Esophagus squamous epithelium (tissue), 5 donors: ENCODE measurements around the gene ASCL5. TPM values are rescaled to one million over a fixed set of nuclear protein-coding genes. Genes with fewer than 3 reads are reported as not detected.

Source experiments
- DNase-seq: peaks from one replicate; lab custom pipeline; 2025; lab: John Stamatoyannopoulos, UW
- H3K27ac ChIP-seq, 4 donors: fragments of 200-600 bp; sonication (generic); one replicate each; pipeline ENCODE4 v1.5.1; 2016 to 2019; ENCODE audit warnings: mild to moderate bottlenecking in 1 of 4
- H3K27me3 ChIP-seq, 4 donors: fragments of 200-600 bp; sonication (generic); 1 replicate in 3 of 4; 2 replicates in 1 of 4; pipeline versions ENCODE4 v1.5.1 to v1.6.0; 2017 to 2021; ENCODE audit warnings: antibody characterized with exemption in 1 of 4
- H3K36me3 ChIP-seq, 3 donors: fragments of 200-600 bp; sonication (generic); one replicate each; pipeline ENCODE4 v1.5.1; 2016 to 2019
- H3K4me1 ChIP-seq, 3 donors: fragments of 200-600 bp; sonication (generic); one replicate each; pipeline ENCODE4 v1.5.1; 2017 to 2019
- H3K4me3 ChIP-seq, 4 donors: fragments of 200-600 bp; sonication (generic); 1 replicate in 3 of 4; 2 replicates in 1 of 4; pipeline ENCODE4 v1.5.1; 2016 to 2019; ENCODE audit warnings: mild to moderate bottlenecking in 2 of 4, moderate library complexity in 1 of 4
- H3K9me3 ChIP-seq, 3 donors: fragments of 200-600 bp; sonication (generic); one replicate each; pipeline ENCODE4 v1.5.1; 2016 to 2019
- POLR2A ChIP-seq, 4 donors: fragments of 450-650 bp; IDR thresholded peaks; one replicate each; pipeline ENCODE4 v1.6.1; 2017; ENCODE audit warnings: antibody characterized with exemption in 4 of 4, mild to moderate bottlenecking in 4 of 4, moderate library complexity in 3 of 4
- WGBS, 2 donors: methylation state at CpG; one replicate each; pipeline ENCODE4 v1.1.5; 2018; 5-methylcytosine and 5-hydroxymethylcytosine counted together
- intact Hi-C: fragments of 100-400 bp; cut with DNase I; formaldehyde crosslinking; loops from one replicate; pipeline ENCODE4 v1.15.0; 2022
- total RNA-seq, 4 donors: library from RNA; depleted of rRNA; stranded (reverse); fragments of >200 nt; gene quantifications; one replicate each; pipeline ENCODE4 v1.1.0, GENCODE V29; 2016
- TF ChIP-seq, protein P1 (sequence below), 6 experiments: fragments of 450-650 bp in 4 of 6; fragments of 200-600 bp in 2 of 6; sonication (generic) in 2 of 6; IDR thresholded peaks; one replicate each; pipeline ENCODE4 v1.5.1; 2016 to 2019; ENCODE audit warnings: antibody characterized with exemption in 6 of 6, mild to moderate bottlenecking in 4 of 6, moderate library complexity in 4 of 6
- donor health status: DM: yes; HTN: yes; CAD: no.

ASCL5 gene
- total RNA-seq, 4 donors from 2014 or later: not detected

DNA sequence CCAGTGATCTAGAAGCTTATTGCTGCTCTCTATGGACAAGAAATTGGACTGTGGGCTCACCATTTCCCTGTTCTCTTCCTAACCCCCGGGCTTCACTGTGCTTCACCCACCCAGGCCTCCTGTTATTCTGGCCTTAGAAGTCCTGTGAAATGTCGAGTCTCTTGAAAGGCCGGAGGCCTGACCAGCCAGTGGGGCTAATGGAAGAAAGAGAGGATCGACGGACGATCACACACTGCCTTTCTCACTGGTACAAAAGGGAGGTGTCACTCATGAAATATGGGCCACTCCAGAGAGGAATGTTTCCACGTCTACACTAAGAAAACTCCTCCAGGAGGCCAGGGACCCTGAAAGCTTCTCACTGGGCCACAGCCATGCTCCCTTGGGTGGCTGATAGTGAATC, 50.9 kb downstream of the ASCL5 start:
- no peak for DNase-seq
- TF ChIP-seq, protein P1, sequence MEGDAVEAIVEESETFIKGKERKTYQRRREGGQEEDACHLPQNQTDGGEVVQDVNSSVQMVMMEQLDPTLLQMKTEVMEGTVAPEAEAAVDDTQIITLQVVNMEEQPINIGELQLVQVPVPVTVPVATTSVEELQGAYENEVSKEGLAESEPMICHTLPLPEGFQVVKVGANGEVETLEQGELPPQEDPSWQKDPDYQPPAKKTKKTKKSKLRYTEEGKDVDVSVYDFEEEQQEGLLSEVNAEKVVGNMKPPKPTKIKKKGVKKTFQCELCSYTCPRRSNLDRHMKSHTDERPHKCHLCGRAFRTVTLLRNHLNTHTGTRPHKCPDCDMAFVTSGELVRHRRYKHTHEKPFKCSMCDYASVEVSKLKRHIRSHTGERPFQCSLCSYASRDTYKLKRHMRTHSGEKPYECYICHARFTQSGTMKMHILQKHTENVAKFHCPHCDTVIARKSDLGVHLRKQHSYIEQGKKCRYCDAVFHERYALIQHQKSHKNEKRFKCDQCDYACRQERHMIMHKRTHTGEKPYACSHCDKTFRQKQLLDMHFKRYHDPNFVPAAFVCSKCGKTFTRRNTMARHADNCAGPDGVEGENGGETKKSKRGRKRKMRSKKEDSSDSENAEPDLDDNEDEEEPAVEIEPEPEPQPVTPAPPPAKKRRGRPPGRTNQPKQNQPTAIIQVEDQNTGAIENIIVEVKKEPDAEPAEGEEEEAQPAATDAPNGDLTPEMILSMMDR (IDR thresholded peaks at IDR 0.05): no peak
- Histone ChIP-seq H3K27me3 (peaks cover 0 to 8% (median 0%) of the 10 kb centered on the region in 4 donors), H3K36me3 (no peaks in the 10 kb centered on the region), H3K4me3 (no peak overlapping the region), H3K9me3 (no peaks in the 10 kb centered on the region), H3K4me1 (no peaks in the 10 kb centered on the region), H3K27ac (no peak overlapping the region)
- 78 to 82% methylated on average over 7 of the region's 7 CpGs for WGBS, 2 donors
- intact Hi-C loops: no loop called here

DNA sequence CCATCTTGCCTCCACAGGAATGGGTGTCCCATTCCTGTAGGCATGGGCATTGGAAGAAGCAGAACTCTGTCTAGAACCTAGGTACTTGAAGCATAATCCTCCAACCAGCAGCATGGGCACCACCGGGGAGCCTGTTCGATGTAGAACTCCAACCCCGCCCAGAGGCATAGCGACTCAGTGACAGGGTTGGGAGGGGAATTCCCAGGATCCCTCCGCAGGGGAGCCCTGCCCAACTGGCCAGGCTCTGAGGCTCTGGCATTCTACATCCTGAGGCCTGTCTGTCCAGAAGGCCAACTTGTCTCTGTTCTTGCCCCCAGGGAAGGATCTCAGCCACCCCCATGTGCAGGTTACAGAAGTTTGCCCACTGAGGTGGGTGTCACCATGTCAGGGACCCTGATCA, 53.0 kb downstream of the ASCL5 start:
- intact Hi-C loops: no loop called here

DNA sequence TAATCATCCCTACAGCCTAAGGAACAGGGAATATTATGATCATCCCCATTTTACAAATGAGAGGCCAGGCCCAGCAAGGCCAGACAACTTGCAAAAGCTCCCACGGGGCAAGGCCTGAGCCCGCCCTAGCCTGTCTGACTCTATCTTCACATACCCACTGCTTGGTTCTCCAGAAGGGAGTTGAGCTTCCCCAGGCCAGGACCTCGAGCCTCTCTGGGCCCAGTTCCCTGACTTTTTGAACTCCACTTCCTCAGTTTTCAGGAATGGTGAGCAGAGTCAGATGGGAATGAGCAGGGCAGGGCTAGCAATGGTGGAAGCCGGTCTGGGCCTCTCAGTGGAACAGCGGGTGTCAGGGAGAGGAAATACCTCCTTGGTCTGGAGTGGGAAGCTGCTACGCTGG, 54.1 kb downstream of the ASCL5 start:
- TF ChIP-seq, protein P1 (IDR thresholded peaks at IDR 0.05): no peak
- no peak for TF ChIP-seq POLR2A (IDR thresholded peaks at IDR 0.05)
- no peak for DNase-seq
- WGBS, 2 donors: 70 to 100% methylated on average over 2 to 3 of the region's 6 CpGs

More for the DNA sequence above, 53.0 kb downstream of the ASCL5 start:
- H3K4me1 ChIP-seq: no peaks in the 10 kb centered on the region
- H3K4me3 ChIP-seq: no peak overlapping the region
- no peak overlapping the region for H3K27ac ChIP-seq
- DNase-seq: no peak
- no CpG with 5 or more reads among the region's 5 CpGs for WGBS, 2 donors
- H3K9me3 ChIP-seq: no peaks in the 10 kb centered on the region
- H3K27me3 ChIP-seq: peaks cover 0 to 23% (median 0%) of the 10 kb centered on the region in 4 donors
- H3K36me3 ChIP-seq: no peaks in the 10 kb centered on the region
- TF ChIP-seq POLR2A (IDR thresholded peaks at IDR 0.05): no peak
- TF ChIP-seq, protein P1 (IDR thresholded peaks at IDR 0.05): no peak

DNA sequence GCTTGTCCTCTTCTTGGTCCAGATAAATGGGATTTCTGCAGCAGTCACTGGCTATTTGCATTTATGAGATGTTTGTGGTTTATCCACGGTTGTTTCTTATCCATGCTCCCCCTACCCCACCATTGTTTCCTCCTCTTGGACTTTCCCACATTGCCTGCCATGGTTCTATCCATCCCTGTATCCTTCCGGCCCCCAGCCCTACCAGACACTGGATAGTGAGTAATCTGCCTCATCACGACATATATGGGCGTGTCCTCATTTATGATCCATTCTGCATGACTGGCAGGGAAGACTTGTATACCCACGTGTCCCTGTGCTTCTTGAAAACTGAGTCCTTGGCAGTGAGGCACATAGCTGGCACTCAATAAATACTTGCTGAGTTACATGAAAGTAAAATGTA, 54.8 kb downstream of the ASCL5 start:
- H3K4me1 ChIP-seq: no peaks in the 10 kb centered on the region
- no peaks in the 10 kb centered on the region for H3K9me3 ChIP-seq
- DNase-seq: no peak
- intact Hi-C loops: no loop called here
- 62% methylated on average over 5 of the region's 5 CpGs for WGBS, 2 donors
- TF ChIP-seq, protein P1 (IDR thresholded peaks at IDR 0.05): no peak
- TF ChIP-seq POLR2A (IDR thresholded peaks at IDR 0.05): no peak
- H3K27me3 ChIP-seq: peaks cover 0 to 27% (median 0%) of the 10 kb centered on the region in 4 donors
- H3K27ac ChIP-seq: no peak overlapping the region
- no peaks in the 10 kb centered on the region for H3K36me3 ChIP-seq
- no peak overlapping the region for H3K4me3 ChIP-seq

More for the DNA sequence above, 54.1 kb downstream of the ASCL5 start:
- intact Hi-C loops: no loop called here
- no peaks in the 10 kb centered on the region for H3K9me3 ChIP-seq
- peaks cover 0 to 25% (median 0%) of the 10 kb centered on the region in 4 donors for H3K27me3 ChIP-seq
- no peaks in the 10 kb centered on the region for H3K36me3 ChIP-seq
- no peak overlapping the region for H3K4me3 ChIP-seq
- no peak overlapping the region for H3K27ac ChIP-seq
- H3K4me1 ChIP-seq: no peaks in the 10 kb centered on the region

DNA sequence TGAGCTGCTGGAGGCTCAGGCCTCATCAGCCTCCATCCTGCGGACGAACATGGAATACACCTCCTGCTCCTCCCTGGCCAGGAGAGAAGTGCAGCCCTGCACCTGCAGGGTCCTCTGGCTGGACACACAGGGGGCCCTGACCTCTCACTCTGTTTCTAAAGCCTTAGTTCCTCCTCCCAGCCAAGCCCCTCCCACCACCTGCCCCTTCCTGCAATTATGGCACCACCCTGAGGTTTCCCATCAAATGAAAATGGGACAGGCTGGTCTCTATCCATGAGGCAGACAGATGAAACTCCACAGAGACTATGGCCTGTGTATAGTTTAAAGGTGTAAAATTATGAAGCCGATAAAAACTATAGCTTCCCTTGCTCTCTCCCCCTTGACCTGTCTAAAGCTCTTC, 57.3 kb downstream of the ASCL5 start:
- TF ChIP-seq, protein P1 (IDR thresholded peaks at IDR 0.05): no peak
- TF ChIP-seq POLR2A (IDR thresholded peaks at IDR 0.05): no peak
- Histone ChIP-seq H3K4me3 (no peak overlapping the region), H3K27me3 (peaks cover 0 to 41% (median 0%) of the 10 kb centered on the region in 4 donors), H3K9me3 (no peaks in the 10 kb centered on the region), H3K27ac (no peak overlapping the region), H3K4me1 (no peaks in the 10 kb centered on the region), H3K36me3 (no peaks in the 10 kb centered on the region)
- intact Hi-C loops: no loop called here
- 89 to 90% methylated on average over 3 of the region's 3 CpGs for WGBS, 2 donors
- no peak for DNase-seq
